ENCODE results near the gene HECTD2. TPM values are rescaled to one million over a fixed set of nuclear protein-coding genes. Genes with fewer than 3 reads are reported as not detected.

The HECTD2 gene
- total and polyA plus RNA-seq, 9 of the 15 experiments (the other 6 are each of a cell fraction or from before 2014, with no cell fraction given), result 1.3 to 5.9 (median 3.9) TPM

- intact Hi-C loops (cut with micrococcal nuclease) (no loop called here), in situ Hi-C loops (cut with MboI) (no loop called here)
- no peak overlapping the region for H3K9ac ChIP-seq (ENCODE audit: insufficient read depth in 1 of 2, low read depth in 2 of 2, low read length in 2 of 2)
- H3K27ac ChIP-seq (ENCODE audit: extremely low read depth, low read depth, low read length), result no peak overlapping the region
- H3K9me3 ChIP-seq (replicated peaks; ENCODE audit: control insufficient read depth, insufficient read depth, low read depth, low read length), result no peaks in the 10 kb centered on the region
- ChIA-PET POLR2A (no interaction called here), CTCF (ENCODE audit: low intra/inter-chr PET ratio) (no interaction called here)
- no TSS peak for BruUV-seq (replicated peaks)
- no peak overlapping the region for H2AFZ ChIP-seq (ENCODE audit: low read depth, low read length)
- H3K36me3 ChIP-seq (ENCODE audit: control insufficient read depth, insufficient read depth, low read length), result no peaks in the 10 kb centered on the region
- DNase-seq (ENCODE audit: extremely low read depth in 1 of 4, low spot score in 3 of 4) (no peak), ATAC-seq (no peak), FAIRE-seq (no peak)
- 20% methylated on average over 3 of the region's 3 CpGs for WGBS (ENCODE audit: insufficient coverage, low coverage, missing lambda C conversion rate)
- H3K4me1 ChIP-seq (replicated peaks in 1 of 2; ENCODE audit: control insufficient read depth in 2 of 2, insufficient read depth in 2 of 2, low read length in 2 of 2), result no peaks in the 10 kb centered on the region
- H3K9me1 ChIP-seq (ENCODE audit: control insufficient read depth, insufficient read depth, low read length), result no peaks in the 10 kb centered on the region
- H3K4me3 ChIP-seq, result no peak overlapping the region
- H4K20me1 ChIP-seq (replicated peaks; ENCODE audit: control insufficient read depth, insufficient read depth, low read length), result no peaks in the 10 kb centered on the region
- no peak overlapping the region for H3K4me2 ChIP-seq (ENCODE audit: insufficient read depth, low read length)
- no peaks in the 10 kb centered on the region for H3K79me2 ChIP-seq (ENCODE audit: control insufficient read depth, insufficient read depth, low read length)
- no peaks in the 10 kb centered on the region for H3K27me3 ChIP-seq (ENCODE audit: control insufficient read depth in 2 of 2, insufficient read depth in 2 of 2, low read length in 2 of 2)
- TF ChIP-seq PHF21A (IDR thresholded peaks at IDR 0.05; ENCODE audit: borderline replicate concordance, low read depth) (no peak), IRF1 (CRISPR knock-in tag; IDR thresholded peaks at IDR 0.05; ENCODE audit: borderline replicate concordance) (no peak), RBFOX2 (IDR thresholded peaks at IDR 0.05; ENCODE audit: low read depth, low read length) (no peak), ZNF586 (CRISPR knock-in tag; conservative IDR thresholded peaks at IDR 0.05) (no peak), RREB1 (CRISPR knock-in tag; IDR thresholded peaks at IDR 0.05) (no peak), ZNF354B (CRISPR knock-in tag; IDR thresholded peaks at IDR 0.05) (no peak), ZNF785 (CRISPR knock-in tag; IDR thresholded peaks at IDR 0.05) (no peak), ZNF324 (CRISPR knock-in tag; IDR thresholded peaks at IDR 0.05) (no peak), CHCHD3 (CRISPR knock-in tag; IDR thresholded peaks at IDR 0.05) (no peak), POLR2AphosphoS5 (IDR thresholded peaks at IDR 0.05; ENCODE audit: control insufficient read depth, insufficient read depth, low read depth, low read length) (no peak), EHMT2 (IDR thresholded peaks at IDR 0.05) (no peak), UBTF (IDR thresholded peaks at IDR 0.05; ENCODE audit: borderline replicate concordance in 1 of 2, low read depth in 2 of 2, low read length in 2 of 2) (no peak)
These were observed 77.9 kb downstream of the HECTD2 start for GRCh38 chr10:91487911-91488582.

Data from K562 (cell line).